ENCODE data around the gene BNC2. TPM values are rescaled to one million over a fixed set of nuclear protein-coding genes. Genes with fewer than 3 reads are reported as not detected.
A peak's percentile ranks its signal among the peaks of the same experiment; 100 is the strongest.

The BNC2 gene
- total RNA-seq, 6 experiments from 2014 or later = 0.22 to 0.80 (median 0.36) TPM

DNA sequence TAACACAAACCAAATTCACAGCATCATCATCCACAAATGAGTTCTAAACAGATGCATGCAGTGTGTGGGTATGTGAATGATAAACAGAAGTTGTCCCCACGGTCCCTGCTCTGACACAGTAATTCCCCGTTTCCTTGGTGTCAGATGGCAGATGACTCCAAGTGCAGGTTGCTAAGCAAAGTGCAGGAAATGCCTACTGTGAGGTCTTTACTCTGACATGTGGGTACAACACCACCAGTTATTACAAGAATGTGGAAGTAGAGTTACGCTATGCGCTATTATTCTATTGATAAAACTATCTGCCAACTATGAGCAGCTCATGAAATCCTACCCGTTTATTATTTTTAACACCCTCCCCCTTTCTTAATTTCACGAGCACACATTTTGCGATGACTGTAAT, 448.9 kb downstream of the BNC2 start:
- H3K4me1 ChIP-seq = no peaks in the 10 kb centered on the region

GRCh38 chr9:16419124-16419523, 451.3 kb downstream of the BNC2 start:
- no peaks in the 10 kb centered on the region for H3K36me3 ChIP-seq
- DNase-seq (no peak), ATAC-seq (no peak)
- WGBS (ENCODE audit: insufficient coverage, low coverage, low lambda C conversion rate, missing lambda C conversion rate) = 90% methylated on average over 11 of the region's 12 CpGs
- no peak overlapping the region for H3K4me3 ChIP-seq
- H3K4me1 ChIP-seq = peaks cover 0 to 13% (median under 1%) of the 10 kb centered on the region in 4 donors
- intact Hi-C loops (cut with DNase I) = no loop called here
- no peak overlapping the region for H3K27ac ChIP-seq
- H3K9me3 ChIP-seq = no peaks in the 10 kb centered on the region
- H3K27me3 ChIP-seq = no peaks in the 10 kb centered on the region
- TF ChIP-seq, protein P1, sequence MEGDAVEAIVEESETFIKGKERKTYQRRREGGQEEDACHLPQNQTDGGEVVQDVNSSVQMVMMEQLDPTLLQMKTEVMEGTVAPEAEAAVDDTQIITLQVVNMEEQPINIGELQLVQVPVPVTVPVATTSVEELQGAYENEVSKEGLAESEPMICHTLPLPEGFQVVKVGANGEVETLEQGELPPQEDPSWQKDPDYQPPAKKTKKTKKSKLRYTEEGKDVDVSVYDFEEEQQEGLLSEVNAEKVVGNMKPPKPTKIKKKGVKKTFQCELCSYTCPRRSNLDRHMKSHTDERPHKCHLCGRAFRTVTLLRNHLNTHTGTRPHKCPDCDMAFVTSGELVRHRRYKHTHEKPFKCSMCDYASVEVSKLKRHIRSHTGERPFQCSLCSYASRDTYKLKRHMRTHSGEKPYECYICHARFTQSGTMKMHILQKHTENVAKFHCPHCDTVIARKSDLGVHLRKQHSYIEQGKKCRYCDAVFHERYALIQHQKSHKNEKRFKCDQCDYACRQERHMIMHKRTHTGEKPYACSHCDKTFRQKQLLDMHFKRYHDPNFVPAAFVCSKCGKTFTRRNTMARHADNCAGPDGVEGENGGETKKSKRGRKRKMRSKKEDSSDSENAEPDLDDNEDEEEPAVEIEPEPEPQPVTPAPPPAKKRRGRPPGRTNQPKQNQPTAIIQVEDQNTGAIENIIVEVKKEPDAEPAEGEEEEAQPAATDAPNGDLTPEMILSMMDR (IDR thresholded peaks at IDR 0.05) = no peak
- TF ChIP-seq POLR2A (IDR thresholded peaks at IDR 0.05) = no peak

More for the DNA sequence above, 448.9 kb downstream of the BNC2 start:
- TF ChIP-seq, protein P1 (IDR thresholded peaks at IDR 0.05) = no peak
- TF ChIP-seq POLR2A (IDR thresholded peaks at IDR 0.05) = no peak
- intact Hi-C loops (cut with DNase I) = no loop called here
- ATAC-seq (no peak), DNase-seq (no peak)
- 53% methylated on average over 7 of the region's 7 CpGs for WGBS (ENCODE audit: insufficient coverage, low coverage, low lambda C conversion rate, missing lambda C conversion rate)
- no peaks in the 10 kb centered on the region for H3K36me3 ChIP-seq
- H3K27me3 ChIP-seq = no peaks in the 10 kb centered on the region
- H3K27ac ChIP-seq = no peak overlapping the region
- H3K9me3 ChIP-seq = no peaks in the 10 kb centered on the region
- H3K4me3 ChIP-seq = no peak overlapping the region

GRCh38 chr9:16418721-16419120, 451.7 kb downstream of the BNC2 start:
- Histone ChIP-seq H3K27me3 (no peaks in the 10 kb centered on the region), H3K36me3 (no peaks in the 10 kb centered on the region), H3K9me3 (no peaks in the 10 kb centered on the region), H3K4me3 (no peak overlapping the region), H3K27ac (no peak overlapping the region), H3K4me1 (peaks cover 0 to 17% (median 3%) of the 10 kb centered on the region in 4 donors)
- DNase-seq (no peak), ATAC-seq (no peak)
- intact Hi-C loops (cut with DNase I) = no loop called here
- WGBS (ENCODE audit: insufficient coverage, low coverage, low lambda C conversion rate, missing lambda C conversion rate) = 77% methylated on average over 3 of the region's 6 CpGs
- TF ChIP-seq, protein P1 (IDR thresholded peaks at IDR 0.05) = no peak

DNA sequence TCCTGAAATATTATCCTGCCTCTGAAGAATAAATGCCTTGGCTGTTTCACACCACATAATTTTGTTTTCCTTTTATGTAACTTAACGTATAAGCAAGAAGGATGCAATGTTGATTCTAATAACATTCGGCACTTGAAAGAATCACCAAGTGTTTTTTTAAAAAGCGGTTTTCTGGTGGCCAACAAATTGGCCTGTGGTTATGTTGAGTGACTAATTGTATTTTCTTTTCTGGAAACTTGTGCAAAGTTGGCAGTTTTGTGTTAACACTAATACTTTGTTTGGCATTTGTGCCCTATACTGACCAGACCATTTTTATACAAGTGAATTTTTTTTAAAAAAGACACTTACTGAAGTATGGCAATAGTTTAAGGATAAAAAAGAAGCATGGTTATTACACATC, 452.7 kb downstream of the BNC2 start:
- no peaks in the 10 kb centered on the region for H3K36me3 ChIP-seq
- ATAC-seq (no peak), DNase-seq (no peak)
- peaks cover 0 to 22% (median 5%) of the 10 kb centered on the region in 4 donors for H3K4me1 ChIP-seq
- H3K27me3 ChIP-seq = no peaks in the 10 kb centered on the region
- TF ChIP-seq, protein P1 (IDR thresholded peaks at IDR 0.05) = no peak
- no peak for TF ChIP-seq POLR2A (IDR thresholded peaks at IDR 0.05)
- no peak overlapping the region for H3K27ac ChIP-seq
- H3K4me3 ChIP-seq = no peak overlapping the region
- WGBS (ENCODE audit: insufficient coverage, low coverage, low lambda C conversion rate, missing lambda C conversion rate) = 90% methylated on average over 3 of the region's 3 CpGs
- H3K9me3 ChIP-seq = no peaks in the 10 kb centered on the region
- intact Hi-C loops (cut with DNase I) = no loop called here

- 27% methylated on average over 3 of the region's 3 CpGs for WGBS (ENCODE audit: insufficient coverage, low coverage, low lambda C conversion rate, missing lambda C conversion rate)
Observed at GRCh38 chr9:16417161-16417560, 453.3 kb downstream of the BNC2 start.

More at GRCh38 chr9:16417161-16417560, 453.3 kb downstream of the BNC2 start:
- intact Hi-C loops (cut with DNase I) = no loop called here
- H3K9me3 ChIP-seq = no peaks in the 10 kb centered on the region
- no peak overlapping the region for H3K27ac ChIP-seq
- H3K36me3 ChIP-seq = no peaks in the 10 kb centered on the region
- TF ChIP-seq, protein P1 (IDR thresholded peaks at IDR 0.05) = no peak
- no peak for TF ChIP-seq POLR2A (IDR thresholded peaks at IDR 0.05)
- peaks cover 0 to 22% (median 5%) of the 10 kb centered on the region in 4 donors for H3K4me1 ChIP-seq
- H3K4me3 ChIP-seq = no peak overlapping the region
- DNase-seq (no peak), ATAC-seq (peak in 1 of 4 donors; percentile 19)
- no peaks in the 10 kb centered on the region for H3K27me3 ChIP-seq

All from right lobe of liver (tissue), 6 donors.